GM10847 (cell line): ENCODE data around the gene CPNE6.

Source experiments
- POLR2A ChIP-seq: IDR thresholded peaks from 2 replicates; pipeline ENCODE4 v1.6.1; 2011; ENCODE audit not compliant: insufficient read length; ENCODE audit errors: extremely low read depth

CPNE6 gene

DNA sequence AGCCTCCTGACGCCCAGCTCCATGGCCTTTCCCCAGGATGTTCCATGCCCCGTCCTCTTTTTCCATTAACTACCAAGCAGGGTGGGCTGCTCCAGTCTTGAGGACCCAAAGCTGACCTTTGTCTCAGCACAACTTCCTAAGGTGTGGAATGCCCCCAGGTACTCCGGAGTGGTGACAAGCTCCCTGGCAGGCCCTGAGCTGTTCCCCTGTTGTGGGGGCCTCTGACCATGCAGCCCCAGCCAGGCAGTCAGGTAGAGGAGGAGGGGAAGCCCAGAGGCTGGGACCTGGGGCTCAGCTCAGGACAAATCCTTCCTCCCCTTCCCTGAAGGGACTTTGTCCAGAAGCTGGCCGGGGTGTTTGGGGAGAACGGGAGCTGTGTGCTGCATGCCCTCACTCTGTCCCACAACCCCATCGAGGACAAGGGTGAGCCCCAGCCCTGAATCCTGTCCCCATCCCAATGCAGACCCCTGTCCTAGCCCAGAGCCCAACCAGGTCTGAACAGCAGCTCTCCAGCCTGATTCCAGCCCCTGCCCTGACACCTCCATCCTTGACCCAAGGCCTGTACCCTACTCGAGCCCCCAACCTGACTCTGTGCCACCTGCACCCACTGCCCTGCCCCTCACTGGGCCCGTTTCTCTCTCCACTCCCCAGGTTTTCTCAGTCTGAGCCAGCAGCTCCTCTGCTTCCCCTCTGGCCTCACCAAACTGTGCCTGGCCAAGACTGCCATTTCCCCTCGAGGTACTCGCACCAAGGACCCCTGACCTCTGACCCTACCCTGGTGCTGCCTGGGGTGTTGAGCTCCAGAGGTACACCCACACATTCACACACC, 15.2 kb upstream of the CPNE6 start:
- TF ChIP-seq POLR2A = no peak

DNA sequence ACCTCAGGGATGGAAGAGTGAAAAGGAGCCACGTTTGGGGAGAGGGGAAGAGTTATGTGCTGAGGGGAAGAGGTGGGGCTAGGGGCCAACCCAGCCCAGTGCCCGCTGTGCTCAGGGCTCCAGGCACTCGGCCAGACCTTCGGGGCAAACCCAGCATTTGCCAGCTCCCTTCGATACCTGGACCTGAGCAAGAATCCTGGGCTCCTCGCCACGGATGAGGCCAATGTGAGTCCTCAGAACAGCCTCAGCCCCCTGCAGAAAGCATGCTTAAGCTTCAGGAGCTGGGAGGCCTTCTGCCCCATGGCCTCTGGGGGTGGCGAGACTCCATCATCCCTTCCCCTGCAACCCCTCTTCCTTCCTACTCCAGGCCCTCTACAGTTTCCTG, 14.6 kb upstream of the CPNE6 start:
- TF ChIP-seq POLR2A = no peak

DNA sequence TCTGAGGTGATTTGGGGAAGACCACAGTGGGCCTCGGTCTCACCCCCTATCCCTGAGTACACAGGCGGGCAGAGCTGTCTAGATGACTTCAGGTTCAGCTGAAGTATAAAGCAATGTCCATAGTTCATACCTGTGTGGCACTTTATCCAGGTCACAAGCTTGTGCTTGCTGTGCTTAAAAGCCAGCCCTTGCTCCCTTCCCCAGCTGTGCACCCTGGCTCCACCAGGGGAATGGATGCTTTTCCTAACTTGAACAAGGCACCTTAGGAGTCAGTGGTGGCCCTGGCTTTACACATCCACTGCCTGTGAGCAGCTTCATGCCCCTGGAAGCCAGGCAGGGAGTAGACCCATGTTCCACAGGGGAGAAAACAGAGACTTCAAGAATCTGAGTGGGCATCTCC, 14.1 kb upstream of the CPNE6 start:
- no peak for TF ChIP-seq POLR2A

DNA sequence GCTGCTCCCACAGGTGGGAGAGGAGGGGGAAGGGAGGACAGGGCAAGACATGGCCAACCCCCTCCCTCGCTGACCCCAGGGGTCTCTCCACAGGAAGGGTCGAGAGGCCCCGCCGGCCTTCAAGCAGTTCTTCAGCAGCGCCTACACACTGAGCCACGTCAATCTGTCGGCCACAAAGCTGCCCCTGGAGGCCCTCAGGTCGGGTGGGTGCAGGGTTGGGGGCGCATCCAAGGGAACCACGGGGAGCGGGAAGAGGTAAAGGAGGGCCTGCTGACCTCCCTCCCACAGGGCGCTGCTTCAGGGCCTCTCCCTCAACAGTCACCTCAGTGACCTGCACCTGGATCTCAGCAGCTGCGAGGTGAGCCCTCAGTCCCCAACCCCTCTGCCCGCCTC, 13.5 kb upstream of the CPNE6 start:
- TF ChIP-seq POLR2A = no peak

DNA sequence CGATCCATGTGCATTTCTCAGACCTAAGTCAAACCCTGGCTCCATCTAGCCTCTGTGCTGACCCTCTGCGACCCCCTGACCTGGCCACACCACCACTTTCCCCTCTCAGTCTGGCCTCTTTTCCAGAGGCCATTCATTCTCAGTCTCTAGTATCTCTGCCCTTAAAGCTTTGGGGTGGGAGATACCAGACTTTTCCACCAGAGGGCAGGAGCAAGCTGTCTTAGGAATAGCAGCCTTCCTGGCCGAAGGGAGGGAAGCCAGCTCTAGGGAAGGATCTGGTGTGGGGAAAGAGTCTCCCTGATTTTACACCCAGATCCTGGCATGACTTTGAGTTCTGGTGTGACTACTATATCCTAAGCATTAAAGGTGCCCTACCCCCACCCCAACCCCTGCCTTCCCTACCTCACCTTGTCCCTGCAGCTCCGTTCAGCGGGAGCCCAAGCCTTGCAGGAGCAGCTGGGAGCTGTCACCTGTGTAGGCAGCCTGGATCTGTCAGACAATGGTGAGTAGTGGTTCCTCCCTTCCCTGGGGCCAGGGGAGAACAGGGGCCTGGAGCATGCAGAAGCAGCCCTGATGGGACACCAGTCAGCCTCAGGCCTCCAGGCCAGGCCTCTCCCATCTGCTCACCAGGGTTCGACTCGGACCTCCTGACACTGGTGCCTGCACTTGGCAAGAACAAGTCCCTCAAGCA, 13.0 kb upstream of the CPNE6 start:
- no peak for TF ChIP-seq POLR2A

DNA sequence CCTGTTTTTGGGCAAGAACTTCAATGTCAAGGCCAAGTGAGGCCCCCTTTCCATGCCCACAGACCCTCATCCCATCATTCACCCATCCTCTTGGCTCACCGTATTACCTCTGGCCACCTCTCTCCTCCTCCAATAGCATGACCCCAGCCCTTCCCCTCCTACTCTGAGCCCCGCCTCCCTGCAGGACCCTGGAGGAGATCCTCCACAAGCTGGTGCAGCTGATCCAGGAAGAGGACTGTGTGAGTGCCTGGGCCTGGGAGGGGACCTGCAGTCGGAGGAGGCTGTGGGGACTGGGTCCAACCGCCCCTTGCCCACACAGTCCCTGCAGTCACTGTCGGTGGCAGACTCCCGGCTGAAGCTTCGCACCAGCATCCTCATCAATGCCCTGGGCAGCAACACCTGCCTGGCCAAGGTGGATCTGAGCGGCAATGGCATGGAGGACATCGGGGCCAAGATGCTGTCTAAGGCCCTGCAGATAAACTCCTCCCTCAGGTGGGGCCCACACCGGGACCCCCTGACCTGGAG, 12.3 kb upstream of the CPNE6 start:
- TF ChIP-seq POLR2A = no peak

DNA sequence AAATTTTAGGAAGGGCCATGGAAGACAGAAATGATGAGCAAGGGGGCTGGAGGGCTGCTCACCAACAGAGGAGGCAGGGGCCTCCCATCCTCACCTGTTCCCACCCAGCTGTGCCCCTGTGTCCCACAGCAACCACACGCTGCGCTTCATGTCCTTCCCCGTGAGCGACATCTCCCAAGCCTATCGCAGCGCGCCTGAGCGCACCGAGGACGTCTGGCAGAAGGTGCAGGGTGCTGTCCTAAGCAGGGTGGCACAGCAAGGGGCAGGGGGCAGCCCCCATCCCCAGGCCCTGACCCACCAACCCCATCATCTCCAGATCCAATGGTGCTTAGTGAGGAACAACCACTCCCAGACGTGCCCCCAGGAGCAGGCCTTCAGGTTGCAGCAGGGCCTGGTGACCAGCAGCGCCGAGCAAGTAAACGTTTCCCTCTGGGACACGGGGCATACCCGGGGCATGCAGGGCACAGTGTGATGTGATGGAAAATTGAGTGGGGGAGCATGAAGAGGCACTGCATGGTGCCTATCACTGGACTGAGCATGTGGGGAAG, 11.4 kb upstream of the CPNE6 start:
- no peak for TF ChIP-seq POLR2A

DNA sequence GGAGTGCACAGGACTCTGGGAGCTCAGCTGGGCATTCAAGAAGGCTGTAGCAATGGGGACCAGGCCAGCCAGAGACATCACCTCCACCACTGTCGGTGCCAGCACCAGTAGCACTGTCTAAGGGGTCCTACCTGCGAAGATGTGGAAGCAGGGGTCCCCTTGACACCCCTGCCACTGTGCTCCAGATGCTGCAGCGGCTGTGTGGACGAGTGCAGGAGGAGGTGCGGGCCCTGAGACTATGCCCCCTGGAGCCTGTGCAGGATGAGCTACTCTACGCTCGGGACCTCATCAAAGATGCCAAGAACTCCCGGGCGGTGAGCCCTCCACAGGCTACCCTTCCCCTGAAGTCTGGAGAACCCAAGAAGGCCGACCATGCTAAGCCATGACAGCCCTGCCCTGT, 10.9 kb upstream of the CPNE6 start:
- no peak for TF ChIP-seq POLR2A

DNA sequence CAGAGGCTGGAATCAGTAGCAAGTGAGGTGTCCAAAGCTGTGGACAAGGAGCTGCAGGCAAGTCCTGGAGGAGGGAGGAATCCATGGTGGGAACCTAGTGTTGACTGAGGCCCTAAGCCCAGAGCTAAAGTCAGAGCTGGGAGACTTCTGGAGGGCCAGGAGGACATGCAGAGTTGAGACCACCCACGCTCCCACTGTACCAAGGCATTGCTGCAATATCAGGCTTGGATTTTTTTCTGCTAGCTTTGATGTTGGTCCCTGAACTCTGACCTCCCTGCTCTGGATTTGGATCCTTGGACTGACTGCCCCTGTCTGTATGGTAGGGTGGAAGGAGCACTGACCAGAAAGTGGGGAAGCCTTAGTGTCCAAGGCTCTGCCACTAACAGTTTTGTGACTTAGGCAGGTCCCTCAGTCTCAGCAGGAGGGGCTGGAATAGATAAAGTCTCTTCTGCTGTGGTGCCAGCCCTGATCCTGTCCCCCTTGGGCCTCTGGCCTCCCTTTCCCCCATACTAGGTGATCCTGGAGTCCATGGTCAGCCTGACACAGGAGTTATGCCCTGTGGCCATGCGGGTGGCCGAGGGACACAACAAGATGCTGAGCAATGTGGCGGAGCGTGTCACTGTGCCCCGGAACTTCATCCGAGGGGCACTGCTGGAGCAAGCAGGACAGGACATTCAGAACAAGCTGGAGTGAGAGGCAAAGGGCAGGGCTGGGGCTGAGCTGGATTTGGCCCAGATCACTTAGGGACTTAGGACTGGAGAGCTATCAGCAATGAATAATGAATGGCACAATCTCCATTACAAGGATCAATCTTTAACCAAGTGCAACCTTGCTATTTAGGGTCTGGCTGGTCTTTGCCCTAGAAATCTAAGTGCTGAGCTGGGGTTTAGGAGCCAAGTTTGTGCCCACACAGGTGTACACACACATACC, 10.1 kb upstream of the CPNE6 start:
- no peak for TF ChIP-seq POLR2A

DNA sequence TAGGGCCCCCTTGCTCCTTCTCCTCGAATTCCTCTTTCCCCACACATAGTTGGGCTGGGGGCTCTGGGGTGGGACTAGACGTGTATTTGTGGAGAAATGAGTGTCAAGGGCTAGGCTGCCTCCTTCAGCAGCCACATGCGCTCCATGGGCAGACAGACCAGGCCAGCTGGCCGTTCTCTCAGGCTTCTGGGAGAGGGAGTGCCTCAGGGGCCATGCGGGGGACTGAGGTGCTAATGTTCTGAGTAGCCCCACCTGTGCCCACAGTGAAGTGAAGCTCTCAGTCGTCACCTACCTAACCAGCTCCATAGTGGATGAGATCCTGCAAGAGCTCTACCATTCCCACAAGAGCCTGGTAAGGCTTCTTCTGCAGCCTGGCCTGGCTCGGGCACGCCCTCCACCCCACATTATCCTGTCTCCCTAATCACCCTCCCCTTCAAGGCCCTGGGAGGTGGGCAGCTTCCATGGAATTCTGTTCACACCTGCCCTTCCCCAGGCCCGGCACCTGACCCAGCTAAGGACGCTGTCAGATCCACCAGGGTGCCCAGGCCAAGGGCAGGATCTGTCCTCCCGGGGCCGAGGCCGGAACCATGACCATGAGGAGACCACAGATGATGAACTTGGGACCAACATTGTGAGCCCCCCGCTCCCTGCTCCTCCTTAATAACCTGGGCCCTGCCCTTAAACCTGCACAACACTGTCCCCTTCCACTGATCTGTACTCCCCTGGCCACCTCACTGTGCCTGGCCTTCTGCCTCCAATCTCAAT, 9.0 kb upstream of the CPNE6 start:
- no peak for TF ChIP-seq POLR2A

DNA sequence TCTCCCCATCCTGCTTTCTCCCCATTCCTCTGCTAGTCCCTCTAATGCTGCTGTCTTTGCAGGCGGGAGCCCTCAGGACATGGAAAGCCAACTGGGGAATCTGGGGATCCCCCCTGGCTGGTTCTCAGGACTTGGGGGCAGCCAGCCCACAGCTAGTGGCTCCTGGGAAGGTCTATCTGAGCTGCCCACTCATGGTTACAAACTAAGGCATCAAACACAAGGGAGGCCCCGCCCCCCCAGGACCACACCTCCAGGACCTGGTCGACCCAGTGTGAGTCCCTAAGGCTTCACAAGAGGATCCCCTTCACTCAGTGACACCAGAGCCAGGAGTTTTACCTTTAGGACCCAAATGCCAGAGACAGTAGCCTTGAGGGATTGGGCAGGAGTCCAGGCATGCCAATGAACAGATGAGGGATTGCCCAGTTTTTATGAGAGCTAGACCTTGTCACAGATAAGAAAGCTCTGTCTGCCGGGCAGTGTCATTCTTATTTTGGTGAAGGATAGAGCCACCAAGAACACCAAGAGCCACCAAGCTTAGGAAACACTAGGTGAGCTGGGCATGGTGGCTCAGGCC, 8.0 kb upstream of the CPNE6 start:
- no peak for TF ChIP-seq POLR2A

DNA sequence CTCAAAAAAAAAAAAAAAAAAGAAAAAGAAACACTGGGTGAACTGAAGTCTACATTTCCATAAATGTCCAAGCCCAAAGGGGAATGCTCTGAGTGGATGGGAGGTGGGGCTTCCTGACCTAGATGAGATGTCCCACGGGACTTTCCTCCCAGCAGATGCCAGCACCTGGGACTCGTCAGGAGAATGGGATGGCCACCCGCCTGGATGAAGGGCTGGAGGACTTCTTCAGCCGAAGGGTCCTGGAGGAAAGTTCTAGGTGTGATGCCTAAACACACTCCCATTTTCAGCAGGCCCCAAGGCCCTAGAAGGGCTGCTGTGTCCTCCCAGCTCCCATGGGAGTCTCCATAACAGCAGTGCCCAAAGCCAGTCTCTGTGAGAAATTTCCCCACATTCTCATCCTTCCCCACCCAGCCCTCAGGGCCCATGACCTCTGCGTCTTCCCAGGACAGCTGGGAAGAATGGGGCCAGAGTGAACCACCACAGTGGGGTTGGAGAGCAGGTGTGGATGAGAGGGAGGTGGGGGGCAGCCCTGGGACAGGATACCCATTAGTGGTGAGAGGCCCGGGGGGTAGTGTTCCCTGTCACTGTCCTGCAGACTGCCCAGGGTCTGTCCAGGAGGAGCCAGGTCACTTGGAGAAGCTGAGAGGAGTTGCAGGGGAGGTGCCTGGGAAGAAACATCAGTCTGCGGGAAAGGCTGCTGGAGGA, 7.1 kb upstream of the CPNE6 start:
- no peak for TF ChIP-seq POLR2A

DNA sequence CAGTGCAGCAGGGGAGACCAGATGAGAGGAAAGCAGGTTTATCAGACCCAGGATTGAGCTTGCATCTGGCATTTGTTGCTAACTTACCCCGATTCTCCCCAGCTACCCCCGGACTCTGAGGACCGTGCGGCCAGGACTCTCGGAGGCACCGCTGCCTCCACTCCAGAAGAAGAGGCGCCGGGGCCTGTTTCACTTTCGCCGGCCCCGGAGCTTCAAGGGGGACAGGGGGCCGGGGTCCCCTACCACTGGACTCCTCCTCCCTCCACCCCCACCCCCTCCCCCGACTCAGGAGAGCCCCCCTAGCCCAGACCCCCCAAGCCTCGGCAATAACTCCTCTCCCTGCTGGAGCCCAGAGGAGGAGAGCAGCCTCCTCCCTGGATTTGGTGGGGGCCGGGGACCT, 6.5 kb upstream of the CPNE6 start:
- no peak for TF ChIP-seq POLR2A
